ENCODE measurements around the gene STARD7. TPM values are rescaled to one million over a fixed set of nuclear protein-coding genes. Genes with fewer than 3 reads are reported as not detected.
A peak's percentile ranks its signal among the peaks of the same experiment; 100 is the strongest.

STARD7 gene
- polyA plus RNA-seq, 1 donor from 2014 or later = 193 TPM

- H3K9me3 Mint-ChIP-seq = no peaks in the 10 kb centered on the region
- no peaks in the 10 kb centered on the region for H3K27me3 Mint-ChIP-seq
- peak overlapping the region in 2 of 3 donors; percentile 28 to 59 for H3K27ac Mint-ChIP-seq
Observed at GRCh38 chr2:96137321-96138178, 71.1 kb downstream of the STARD7 start.

GRCh38 chr2:96136129-96136720 lies 72.4 kb downstream of the STARD7 start:
- Mint-ChIP-seq H3K9me3 (no peaks in the 10 kb centered on the region), H3K4me1 (no peaks in the 10 kb centered on the region), H3K4me3 (no peak overlapping the region), H3K27ac (peak overlapping the region in 1 of 3 donors; percentile 28), H3K36me3 (no peaks in the 10 kb centered on the region), H3K27me3 (no peaks in the 10 kb centered on the region)

More at GRCh38 chr2:96137321-96138178, 71.1 kb downstream of the STARD7 start:
- no peaks in the 10 kb centered on the region for H3K36me3 Mint-ChIP-seq
- no peak overlapping the region for H3K4me3 Mint-ChIP-seq
- peaks cover 5 to 8% (median 8%) of the 10 kb centered on the region in 3 donors for H3K4me1 Mint-ChIP-seq

- no peak overlapping the region for H3K4me3 Mint-ChIP-seq
- no peaks in the 10 kb centered on the region for H3K36me3 Mint-ChIP-seq
- H3K9me3 Mint-ChIP-seq = no peaks in the 10 kb centered on the region
- no peaks in the 10 kb centered on the region for H3K4me1 Mint-ChIP-seq
- no peaks in the 10 kb centered on the region for H3K27me3 Mint-ChIP-seq
- no peak overlapping the region for H3K27ac Mint-ChIP-seq
Observed at GRCh38 chr2:96135621-96136020, 73.0 kb downstream of the STARD7 start.

- Mint-ChIP-seq H3K4me3 (no peak overlapping the region), H3K9me3 (no peaks in the 10 kb centered on the region), H3K27ac (no peak overlapping the region)
Observed at GRCh38 chr2:96135171-96135570, 73.5 kb downstream of the STARD7 start.

More at GRCh38 chr2:96135171-96135570, 73.5 kb downstream of the STARD7 start:
- H3K36me3 Mint-ChIP-seq = no peaks in the 10 kb centered on the region
- no peaks in the 10 kb centered on the region for H3K27me3 Mint-ChIP-seq
- no peaks in the 10 kb centered on the region for H3K4me1 Mint-ChIP-seq

Other genes with a start within 250 kb of the STARD7 start
- gene ANKRD36C, start 217.0 kb downstream of the STARD7 start, polyA plus RNA-seq = 15.6 TPM
- gene GPAT2, start 173.9 kb downstream of the STARD7 start, polyA plus RNA-seq = 8.6 TPM
- not detected for gene ADRA2B, start 92.3 kb downstream of the STARD7 start, polyA plus RNA-seq
- gene ASTL, start 70.3 kb downstream of the STARD7 start, polyA plus RNA-seq = not detected
- gene DUSP2, start 63.4 kb downstream of the STARD7 start, polyA plus RNA-seq = 55.6 TPM
- 41.7 TPM for gene TMEM127, start 57.2 kb upstream of the STARD7 start, polyA plus RNA-seq
- gene CIAO1, start 57.4 kb upstream of the STARD7 start, polyA plus RNA-seq = 83.5 TPM
- 79.3 TPM for gene SNRNP200, start 96.7 kb upstream of the STARD7 start, polyA plus RNA-seq
- 4.4 TPM for gene ITPRIPL1, start 116.5 kb upstream of the STARD7 start, polyA plus RNA-seq
- gene NCAPH, start 126.9 kb upstream of the STARD7 start, polyA plus RNA-seq = 1.5 TPM

All from IgD-negative memory B cell (primary cell).